Fibroblast of skin of right biceps (primary cell): Measurements from ENCODE around the gene POLG2.
"Not testable (repeated sequence)": the region's sequence is repeated elsewhere in the genome, so short reads cannot be mapped to it uniquely, and the experiment has no call there.

Experiments
- DNase-seq: peaks from one replicate; pipeline ENCODE4 v3.0.0-alpha.2; 2013

The POLG2 gene

DNA sequence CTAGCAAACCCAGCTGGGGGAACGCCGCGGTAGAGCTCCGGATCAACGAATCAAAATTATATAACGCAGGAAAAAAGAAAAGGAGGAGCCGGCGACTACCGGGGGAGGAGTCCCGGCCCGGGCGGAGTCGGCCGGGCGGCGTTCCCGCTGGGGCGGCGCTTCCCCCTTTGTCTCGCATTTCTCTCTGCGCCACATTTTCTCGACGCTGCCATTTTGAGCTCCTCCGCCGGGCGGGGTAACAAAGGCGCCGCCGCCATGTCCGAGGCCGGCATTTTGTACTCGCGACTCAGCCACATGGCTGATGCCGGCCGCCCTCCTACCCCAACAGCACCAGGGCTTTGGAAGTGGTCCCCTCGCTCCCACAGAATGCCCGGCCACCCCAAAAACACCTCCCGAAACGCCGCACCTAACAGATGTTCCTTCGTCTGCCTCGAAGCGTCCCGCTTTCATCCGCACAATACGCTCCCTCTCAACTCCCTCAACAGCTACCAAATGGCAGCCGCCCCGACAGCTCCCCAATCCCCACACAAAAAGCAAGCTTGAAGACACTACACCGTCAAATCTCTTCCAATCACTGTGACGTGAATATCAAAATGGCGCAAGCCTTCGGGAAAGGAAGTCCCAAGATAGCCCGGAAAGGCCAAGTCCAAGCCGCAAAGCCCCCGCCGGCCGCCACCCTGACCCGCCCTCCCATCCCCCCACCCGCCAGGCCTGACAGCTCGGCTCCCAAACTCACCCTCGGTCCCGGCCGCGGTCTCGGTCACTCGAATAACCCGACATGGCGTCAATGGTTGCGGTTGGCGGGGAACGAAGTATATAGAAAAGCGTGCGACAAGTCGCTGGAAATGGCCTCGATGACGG is 8.7 kb upstream of the POLG2 start:
- peak; percentile 92 for DNase-seq

- peak; percentile 54 for DNase-seq
Measured at GRCh38 chr17:64504769-64505339, 8.0 kb upstream of the POLG2 start.

DNA sequence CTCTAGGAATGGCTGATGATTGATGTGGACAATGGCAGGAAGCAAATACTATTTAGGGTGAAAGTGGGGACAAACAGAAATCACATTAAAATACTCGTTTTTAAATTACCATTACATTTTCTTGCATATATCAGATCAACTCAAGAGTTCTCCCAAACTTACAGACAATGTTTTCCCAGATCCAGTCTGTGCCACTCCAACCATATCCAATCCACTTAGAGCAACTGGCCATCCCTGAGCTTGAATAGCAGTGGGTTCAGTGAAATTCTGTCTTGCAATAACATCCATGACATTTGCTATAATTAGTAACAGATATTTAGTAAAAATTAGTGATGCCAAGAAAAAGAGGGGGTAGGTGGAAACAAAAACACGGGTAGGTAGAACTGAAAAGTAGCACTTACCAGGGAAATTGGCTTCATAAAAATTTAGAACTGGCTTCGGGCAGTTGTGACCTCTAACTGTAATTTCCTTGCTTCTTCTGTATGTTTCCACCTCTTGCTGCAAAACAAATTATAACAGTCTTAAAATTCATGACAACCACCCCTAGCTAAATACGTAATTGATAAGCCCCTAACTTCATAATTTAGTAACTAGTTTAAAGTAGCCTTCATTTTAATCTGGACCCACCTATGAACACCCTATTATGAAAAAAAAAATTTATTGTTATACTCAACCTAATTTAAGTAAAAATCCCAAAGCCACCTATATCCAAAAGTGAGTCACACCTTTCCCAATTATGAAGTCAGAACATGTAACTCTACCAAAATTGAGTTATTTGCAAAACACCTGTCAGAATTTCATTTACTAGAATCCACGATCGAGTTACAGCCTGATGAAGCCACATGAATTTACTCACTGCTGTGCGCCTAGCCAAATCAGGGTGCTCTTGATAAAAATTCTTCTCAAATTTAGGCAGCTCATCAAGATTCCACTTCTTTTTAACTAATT is 7.2 kb upstream of the POLG2 start:
- DNase-seq, result no peak

DNA sequence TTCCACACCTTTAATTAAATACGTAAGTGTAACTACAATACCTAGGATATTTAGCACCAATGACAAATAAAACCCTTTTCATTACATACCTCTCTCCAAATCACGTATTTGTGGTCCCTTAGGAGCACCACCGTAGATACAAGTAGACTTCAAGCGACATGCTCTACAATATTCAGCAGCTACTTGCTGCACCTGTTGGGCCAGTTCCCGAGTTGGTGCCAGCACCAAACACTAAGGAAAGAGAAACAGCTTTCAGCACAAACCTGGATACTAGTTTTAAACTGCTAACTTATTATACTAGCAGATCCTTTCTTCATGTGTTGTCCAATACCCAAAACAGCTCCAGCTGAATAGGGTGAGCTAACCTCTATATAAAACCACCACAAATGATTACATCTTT is 6.5 kb upstream of the POLG2 start:
- DNase-seq, result no peak

- DNase-seq, result no peak
Measured at GRCh38 chr17:64502809-64503208, 6.0 kb upstream of the POLG2 start.

DNA sequence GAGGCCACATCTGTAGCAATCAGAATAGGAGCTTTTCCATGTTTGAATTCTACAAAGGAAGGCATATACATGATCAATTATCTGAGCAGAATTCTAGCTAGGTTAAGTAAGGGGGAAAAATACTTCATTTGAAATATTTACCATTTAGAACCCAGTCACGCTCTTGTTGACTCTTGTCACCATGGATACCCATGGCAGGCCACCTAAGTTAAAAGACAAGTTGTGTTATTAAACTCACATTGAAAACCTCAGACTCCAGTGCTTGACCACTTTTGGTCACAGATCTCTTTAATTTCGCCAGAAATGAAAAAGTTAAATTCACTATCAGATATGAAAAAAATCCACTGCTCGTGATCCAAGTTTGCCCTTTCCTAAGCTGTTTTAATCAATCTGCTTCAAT is 5.2 kb upstream of the POLG2 start:
- DNase-seq, result no peak

GRCh38 chr17:64500862-64501765 is 4.3 kb upstream of the POLG2 start:
- no peak for DNase-seq

GRCh38 chr17:64500487-64500859 is 3.6 kb upstream of the POLG2 start:
- no peak for DNase-seq

GRCh38 chr17:64499805-64500486 is 3.1 kb upstream of the POLG2 start:
- DNase-seq, result peak; percentile 34

GRCh38 chr17:64498308-64499203 is 1.7 kb upstream of the POLG2 start:
- DNase-seq, result no peak

DNA sequence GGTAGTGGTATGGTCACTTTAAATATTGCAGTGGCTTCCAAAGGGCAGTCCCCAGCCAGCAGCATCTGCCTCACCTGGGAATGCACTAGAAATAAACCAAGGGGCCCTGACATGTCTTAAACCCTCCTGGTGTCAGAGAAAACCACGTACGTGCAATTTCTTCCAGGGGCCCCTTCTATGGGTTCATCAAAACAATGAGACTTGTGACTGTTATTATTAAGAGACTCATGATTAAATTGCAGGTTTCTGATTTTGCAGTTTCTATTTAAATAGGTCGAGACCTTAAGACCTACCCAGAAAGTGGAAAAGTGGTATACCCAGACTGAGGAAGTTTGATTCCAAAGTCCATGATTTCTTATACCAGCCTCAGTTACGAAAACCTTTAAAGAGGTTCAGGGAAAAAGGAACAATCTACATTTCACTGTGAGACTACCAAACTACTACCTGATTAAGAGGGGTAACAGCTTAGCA is 746 bp upstream of the POLG2 start:
- no peak for DNase-seq

- DNase-seq, result no peak
Measured at GRCh38 chr17:64496348-64496785, 487 bp downstream of the POLG2 start.

GRCh38 chr17:64495300-64495699 is 1.6 kb downstream of the POLG2 start:
- not testable (repeated sequence) for DNase-seq

- no peak for DNase-seq
Measured at GRCh38 chr17:64494121-64494520, 2.7 kb downstream of the POLG2 start.

- no peak for DNase-seq
Measured at GRCh38 chr17:64492481-64493109, 4.3 kb downstream of the POLG2 start.

DNA sequence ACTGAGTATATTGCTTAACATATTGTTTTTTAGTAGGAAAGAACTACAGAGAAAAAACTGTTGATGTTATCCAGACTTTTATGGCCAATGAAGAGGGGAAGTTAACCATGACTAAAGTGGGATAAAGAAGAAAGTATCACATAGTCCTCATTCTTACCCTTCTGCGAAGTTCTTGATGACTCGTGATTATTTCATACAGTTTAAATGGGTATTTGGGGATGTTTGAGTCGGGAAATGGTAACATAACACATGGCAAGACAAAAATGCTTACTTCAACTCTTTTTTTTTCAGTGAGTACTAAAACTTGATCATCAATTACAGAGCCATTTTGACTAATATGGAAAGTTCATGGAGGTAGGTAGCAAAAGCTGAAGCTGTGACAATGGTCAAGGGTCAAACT is 4.9 kb downstream of the POLG2 start:
- DNase-seq, result peak; percentile 84

GRCh38 chr17:64491034-64491860 is 5.6 kb downstream of the POLG2 start:
- peak; percentile 28 for DNase-seq

- no peak for DNase-seq
Measured at GRCh38 chr17:64488301-64488700, 8.6 kb downstream of the POLG2 start.

- DNase-seq, result no peak
Measured at GRCh38 chr17:64484380-64484779, 12.5 kb downstream of the POLG2 start.
